GM12878 (cell line): Measurements from ENCODE around the gene CDYL. TPM values are rescaled to one million over a fixed set of nuclear protein-coding genes. Genes with fewer than 3 reads are reported as not detected.
A peak's percentile ranks its signal among the peaks of the same experiment; 100 is the strongest.
"Not testable (repeated sequence)": the region's sequence is repeated elsewhere in the genome, so short reads cannot be mapped to it uniquely, and the experiment has no call there.

Experiments used
- ATAC-seq: fragments of 200-7000 bp; cut with Tn5 transposase; 3 replicates; pipeline ENCODE4 v1.9.1; 2020; ENCODE audit warnings: mild to moderate bottlenecking, moderate library complexity
- BruUV-seq: library from RNA; stranded (reverse); fragments of 400-500 nt; replicated peaks from 2 replicates; lab custom pipeline; 2021; lab: Mats Ljungman, UMichigan
- CTCF ChIA-PET: fragments of 300-600 bp; sonication (Branson Sonifier 250); formaldehyde crosslinking; extraction: SDS; loops from one replicate; lab custom pipeline; 2021; ENCODE audit warnings: inconsistent platforms; lab: Yijun Ruan, JAX
- POLR2A ChIA-PET: fragments of 350-600 bp; formaldehyde crosslinking; extraction: SDS; loops from one replicate; lab custom pipeline; 2021; ENCODE audit warnings: inconsistent platforms; lab: Charles Lee
- RAD21 ChIA-PET: fragments of 300-600 bp; sonication (Branson Sonifier 250); formaldehyde crosslinking; loops from one replicate; lab custom pipeline; 2023; ENCODE audit warnings: antibody characterized with exemption; ENCODE audit not compliant: unreplicated experiment; lab: Charles Lee
- SMC1A ChIA-PET: fragments of 300-600 bp; sonication (Branson Sonifier 250); formaldehyde crosslinking; loops from one replicate; lab custom pipeline; 2023; ENCODE audit not compliant: unreplicated experiment, uncharacterized antibody; lab: Charles Lee
- DNase-seq: peaks from one replicate; pipeline ENCODE4 v3.0.0-alpha.2; 2011; ENCODE audit warnings: low read depth, low spot score
- FAIRE-seq: peaks from 3 replicates; lab custom pipeline; 2011; peaks lifted over from hg19 to GRCh38; lab: Jason Lieb, UNC
- H2AFZ ChIP-seq: 2 replicates; pipeline ENCODE4 v1.6.0; 2011; ENCODE audit warnings: low read depth, low read length, control low read depth; ENCODE audit not compliant: control insufficient read depth
- H3K27ac ChIP-seq: 2 replicates; pipeline ENCODE4 v1.5.1; 2011; ENCODE audit warnings: control low read depth; ENCODE audit not compliant: control insufficient read depth, insufficient read depth
- H3K27me3 ChIP-seq, 2 experiments: replicated peaks in 1 of 2; 2 replicates each; pipeline versions ENCODE4 v1.6.0 to v1.6.1; 2011; ENCODE audit warnings: low read length in 1 of 2; ENCODE audit not compliant: control insufficient read depth in 2 of 2, insufficient read depth in 2 of 2
- H3K36me3 ChIP-seq, 2 experiments: 2 replicates each; pipeline ENCODE4 v1.5.1; 2011; ENCODE audit warnings: low read length in 1 of 2; ENCODE audit not compliant: control insufficient read depth in 2 of 2, insufficient read depth in 2 of 2
- H3K4me1 ChIP-seq: 2 replicates; pipeline ENCODE4 v1.6.1; 2011; ENCODE audit warnings: mild to moderate bottlenecking, low read length, moderate library complexity, mixed read lengths; ENCODE audit not compliant: control insufficient read depth, insufficient read depth
- H3K4me2 ChIP-seq: 2 replicates; pipeline ENCODE4 v1.6.0; 2011; ENCODE audit warnings: control low read depth; ENCODE audit not compliant: control insufficient read depth, insufficient read depth
- H3K4me3 ChIP-seq: fragments of 200-600 bp; sonication (generic); 2 replicates; pipeline ENCODE4 v1.5.1; 2016
- H3K79me2 ChIP-seq: 2 replicates; pipeline ENCODE4 v1.6.0; 2011; ENCODE audit warnings: low read length; ENCODE audit not compliant: control insufficient read depth, insufficient read depth
- H3K9ac ChIP-seq: 2 replicates; pipeline ENCODE4 v1.8.0; 2011; ENCODE audit warnings: low read length, control low read depth, mixed read lengths; ENCODE audit not compliant: control insufficient read depth, insufficient read depth
- H3K9me3 ChIP-seq: replicated peaks from 3 replicates; pipeline ENCODE4 v1.5.1; 2011; ENCODE audit warnings: mild to moderate bottlenecking, low read length; ENCODE audit not compliant: control insufficient read depth, insufficient read depth
- H4K20me1 ChIP-seq: 2 replicates; pipeline ENCODE4 v1.6.0; 2011; ENCODE audit not compliant: control insufficient read depth, insufficient read depth
- BHLHE40 ChIP-seq, 2 experiments: fragments of 450-650 bp in 1 of 2; IDR thresholded peaks; 2 replicates each; pipeline ENCODE4 v1.6.1; 2011 to 2017; ENCODE audit warnings: low read depth in 2 of 2, borderline replicate concordance in 1 of 2, improper control_type of control experiment in 1 of 2, low read length in 1 of 2, mild to moderate bottlenecking in 1 of 2
- HDGF ChIP-seq: fragments of 450-650 bp; IDR thresholded peaks from 2 replicates; pipeline ENCODE4 v1.6.1; 2016; ENCODE audit warnings: antibody characterized with exemption
- IRF4 ChIP-seq: IDR thresholded peaks from 2 replicates; pipeline ENCODE4 v1.6.1; 2011; ENCODE audit warnings: low read depth, low read length
- JUNB ChIP-seq: IDR thresholded peaks from 2 replicates; pipeline ENCODE4 v1.6.1; 2016; ENCODE audit warnings: antibody characterized with exemption, mild to moderate bottlenecking
- NRF1 ChIP-seq: conservative IDR thresholded peaks from 2 replicates; pipeline ENCODE4 v1.6.1; 2011; ENCODE audit warnings: mild to moderate bottlenecking, low read depth, low read length, improper control_type of control experiment
- USF2 ChIP-seq: IDR thresholded peaks from 2 replicates; pipeline ENCODE4 v1.6.1; 2011; ENCODE audit warnings: low read depth, low read length, improper control_type of control experiment, borderline replicate concordance
- ZBTB33 ChIP-seq: fragments of 450-650 bp; IDR thresholded peaks from 2 replicates; pipeline ENCODE4 v1.6.1; 2017; ENCODE audit warnings: mild to moderate bottlenecking
- ZNF687 ChIP-seq: fragments of 450-650 bp; IDR thresholded peaks from 2 replicates; pipeline ENCODE4 v1.6.1; 2017; ENCODE audit warnings: mild to moderate bottlenecking, moderate library complexity
- WGBS: methylation state at CpG from one replicate; pipeline ENCODE4 v1.1.6; 2016; ENCODE audit warnings: low lambda C conversion rate; ENCODE audit not compliant: insufficient replicate concordance, insufficient coverage; ENCODE audit errors: missing lambda C conversion rate; 5-methylcytosine and 5-hydroxymethylcytosine counted together
- in situ Hi-C: fragments of 300-500 bp; cut with MboI; formaldehyde crosslinking; loops from 9 replicates; pipeline ENCODE4 v1.14.3; 2018; ENCODE audit warnings: mixed read lengths
- intact Hi-C: fragments of 100-400 bp; cut with micrococcal nuclease; formaldehyde crosslinking; loops from one replicate; pipeline ENCODE4 v1.14.2; 2022; ENCODE audit not compliant: unreplicated experiment
- polyA plus RNA-seq, 11 experiments: library from polyadenylated mRNA; depleted of rRNA in 4 of 11; unstranded in 6 of 11; stranded (reverse) in 5 of 11; fragments of >200 nt; fragmentation: Nextera tagmentation in 4 of 11; fragmentation: Illumina TruSeq in 1 of 11; extraction: Ambion mirVana in 4 of 11; extraction: Trizol in 1 of 11; gene quantifications; 1 replicate in 1 of 11; 2 replicates in 10 of 11; pipeline versions ENCODE4 v1.2.1 to v1.2.3, GENCODE V29; 2011 to 2016; ENCODE audit warnings: inconsistent platforms in 2 of 11, missing spikeins in 2 of 11, low read depth in 1 of 11
- total RNA-seq, 4 experiments: library from RNA; depleted of rRNA in 3 of 4; stranded (reverse); fragments of >200 nt in 3 of 4; fragmentation: Illumina TruSeq in 1 of 4; extraction: Trizol in 1 of 4; gene quantifications; 2 replicates each; pipeline versions ENCODE4 v1.2.1 to v1.2.3, GENCODE V29; 2013 to 2021

Gene CDYL
- total and polyA plus RNA-seq, 10 of the 15 experiments (the other 5 are each of a cell fraction or from before 2014, with no cell fraction given) = 9.3 to 61.2 (median 28.5) TPM

- CTCF ChIA-PET, H3K36me3 ChIP-seq, in situ Hi-C loops, BruUV-seq, H4K20me1 ChIP-seq, POLR2A ChIA-PET, DNase-seq, H3K4me2 ChIP-seq, H3K4me1 ChIP-seq, H2AFZ ChIP-seq, intact Hi-C loops, SMC1A ChIA-PET, H3K4me3 ChIP-seq, H3K27me3 ChIP-seq, H3K9ac ChIP-seq, FAIRE-seq: not testable (repeated sequence)
- RAD21 ChIA-PET = interaction anchor here (1.5 kb wide), 1 partner anchor 63 kb away, joined by 3 read pairs; no protein-coding TSS in a partner anchor
- peak; percentile 51 for ATAC-seq
- Histone ChIP-seq H3K79me2 (peaks cover 42% of the 10 kb centered on the region), H3K9me3 (peaks cover 14% of the 10 kb centered on the region; the same call in 2 of the 3 replicates), H3K27ac (peak overlapping the region; percentile 4; the same call in 1 of the 2 replicates)
- TF ChIP-seq ZBTB33 (peak; percentile 81; the same call in 1 of the 2 replicates), BHLHE40 (IDR thresholded peaks at IDR 0.05; ENCODE audit: borderline replicate concordance in 1 of 2, low read depth in 2 of 2, low read length in 1 of 2) (0 out of 4 replicates have a peak, but pooled peaks of 1 of the 2 experiments have one; percentile 11)
- WGBS = 100% methylated on average over 4 of the region's 4 CpGs
Measured at GRCh38 chr6:4865006-4865405, 88.8 kb downstream of the CDYL start.

GRCh38 chr6:4870821-4871494 is 94.8 kb downstream of the CDYL start:
- ChIA-PET SMC1A (interaction anchor here (1.0 to 2.0 kb wide), 6 partner anchors 11 to 38 kb away, joined by 3 to 7 read pairs (median 3); no protein-coding TSS in a partner anchor), RAD21 (no interaction called here), POLR2A (no interaction called here), CTCF (no interaction called here)
- intact Hi-C loops (no loop called here), in situ Hi-C loops (no loop called here)
- peaks cover 12% of the 10 kb centered on the region; the same call in 1 of the 2 replicates for H3K4me1 ChIP-seq
- ATAC-seq (no peak; the same call in 2 of the 3 replicates), FAIRE-seq (no peak), DNase-seq (no peak)
- H3K9me3 ChIP-seq = no peaks in the 10 kb centered on the region; the same call in 2 of the 3 replicates
- no peaks in the 10 kb centered on the region; the same call in 1 of the 2 replicates for H4K20me1 ChIP-seq
- H2AFZ ChIP-seq = no peak overlapping the region
- H3K27me3 ChIP-seq = no peaks in the 10 kb centered on the region
- H3K79me2 ChIP-seq = peaks cover 71% of the 10 kb centered on the region
- no peaks in the 10 kb centered on the region for H3K36me3 ChIP-seq
- no TSS peak for BruUV-seq
- no peak overlapping the region for H3K9ac ChIP-seq
- no peak overlapping the region for H3K27ac ChIP-seq
- no peak overlapping the region for H3K4me3 ChIP-seq
- 84% methylated on average over 3 of the region's 3 CpGs for WGBS
- no peak overlapping the region for H3K4me2 ChIP-seq
- TF ChIP-seq ZNF687 (no peak), HDGF (no peak), IRF4 (no peak), USF2 (no peak), NRF1 (no peak), BHLHE40 (IDR thresholded peaks at IDR 0.05; ENCODE audit: borderline replicate concordance in 1 of 2, low read depth in 2 of 2, low read length in 1 of 2) (no peak), JUNB (peak; percentile 24; the same call in 1 of the 2 replicates)
